ENCODE measurements around the gene HIPK3. TPM values are rescaled to one million over a fixed set of nuclear protein-coding genes. Genes with fewer than 3 reads are reported as not detected.
"Not testable (repeated sequence)": the region's sequence is repeated elsewhere in the genome, so short reads cannot be mapped to it uniquely, and the experiment has no call there.

The HIPK3 gene
- total and polyA plus RNA-seq, 7 experiments from 2014 or later, result 24.0 to 92.5 (median 55.0) TPM

DNA sequence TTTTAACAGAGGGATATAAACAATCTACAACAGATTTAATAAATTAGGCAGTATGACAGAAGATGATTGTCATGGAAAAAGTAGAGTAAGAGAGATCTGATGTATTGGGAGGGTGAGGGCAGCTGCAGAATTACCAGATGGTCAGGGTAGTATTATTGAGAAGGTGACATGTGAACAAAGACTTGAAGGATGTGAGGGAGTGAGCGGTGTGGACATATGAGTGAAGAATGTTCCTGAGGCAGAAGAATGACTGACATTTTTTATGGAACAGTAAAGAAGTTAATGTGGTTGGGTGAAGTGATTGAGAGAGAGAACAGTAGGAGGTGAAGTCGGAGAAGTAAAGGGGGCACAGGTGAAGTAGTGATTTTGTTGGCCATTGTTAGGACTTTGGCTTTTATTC lies 42.4 kb upstream of the HIPK3 start:
- Mint-ChIP-seq H3K4me3 (no peak overlapping the region), H3K27ac (no peak overlapping the region), H3K36me3 (peaks cover 0 to 8% (median 0%) of the 10 kb centered on the region in 5 donors), H3K4me1 (peaks cover 0 to 5% (median 0%) of the 10 kb centered on the region in 7 donors), H3K27me3 (peaks cover 0 to 9% (median 4%) of the 10 kb centered on the region in 5 donors), H3K9me3 (peaks cover 0 to 6% (median 3%) of the 10 kb centered on the region in 11 donors)
- intact Hi-C loops (cut with micrococcal nuclease), result no loop called here
- ATAC-seq (no peak), DNase-seq (no peak)
- POLR2A ChIA-PET, result no interaction called here
- no peaks in the 10 kb centered on the region for H3K36me3 ChIP-seq (ENCODE audit: control insufficient read depth in 2 of 3, insufficient read depth in 3 of 3, low read length in 3 of 3)
- CTCF ChIA-PET, result interaction anchor here (0.5 kb wide), 1 partner anchor 31 kb away, joined by 3 read pairs; no protein-coding TSS in a partner anchor
- no peaks in the 10 kb centered on the region for H3K9me3 ChIP-seq (ENCODE audit: control insufficient read depth in 2 of 3, low read length in 3 of 3)
- no peak overlapping the region for H3K4me3 ChIP-seq (ENCODE audit: low read length)
- no peaks in the 10 kb centered on the region for H3K27me3 ChIP-seq (ENCODE audit: control insufficient read depth in 2 of 2, insufficient read depth in 2 of 2, low read length in 2 of 2)
- no peaks in the 10 kb centered on the region for H3K4me1 ChIP-seq (ENCODE audit: control insufficient read depth in 2 of 2, insufficient read depth in 2 of 2, low read length in 2 of 2)
- H3K27ac ChIP-seq (ENCODE audit: low read depth, low read length), result no peak overlapping the region

DNA sequence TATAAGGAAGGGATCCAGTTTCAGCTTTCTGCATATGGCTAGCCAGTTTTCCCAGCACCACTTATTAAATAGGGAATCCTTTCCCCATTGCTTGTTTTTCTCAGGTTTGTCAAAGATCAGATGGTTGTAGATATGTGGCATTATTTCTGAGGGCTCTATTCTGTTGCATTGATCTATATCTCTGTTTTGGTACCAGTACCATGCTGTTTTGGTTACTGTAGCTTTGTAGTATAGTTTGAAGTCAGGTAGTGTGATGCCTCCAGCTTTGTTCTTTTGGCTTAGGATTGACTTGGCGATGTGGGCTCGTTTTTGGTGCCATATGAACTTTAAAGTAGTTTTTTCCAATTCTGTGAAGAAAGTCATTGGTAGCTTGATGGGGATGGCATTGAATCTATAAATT lies 40.5 kb upstream of the HIPK3 start:
- H3K4me1 Mint-ChIP-seq; DNase-seq; intact Hi-C loops (cut with micrococcal nuclease); ATAC-seq; POLR2A ChIA-PET; H3K27ac Mint-ChIP-seq; H3K36me3 ChIP-seq (ENCODE audit: control insufficient read depth in 2 of 3, insufficient read depth in 3 of 3, low read length in 3 of 3); H3K9me3 Mint-ChIP-seq; CTCF ChIA-PET; H3K27me3 ChIP-seq (ENCODE audit: control insufficient read depth in 2 of 2, insufficient read depth in 2 of 2, low read length in 2 of 2); H3K36me3 Mint-ChIP-seq; H3K9me3 ChIP-seq (ENCODE audit: control insufficient read depth in 2 of 3, low read length in 3 of 3); H3K4me1 ChIP-seq (ENCODE audit: control insufficient read depth in 2 of 2, insufficient read depth in 2 of 2, low read length in 2 of 2); H3K4me3 ChIP-seq (ENCODE audit: low read length); H3K27ac ChIP-seq (ENCODE audit: low read depth, low read length); H3K4me3 Mint-ChIP-seq: not testable (repeated sequence)
- H3K27me3 Mint-ChIP-seq, result peaks cover 0 to 13% (median 2%) of the 10 kb centered on the region in 5 donors

DNA sequence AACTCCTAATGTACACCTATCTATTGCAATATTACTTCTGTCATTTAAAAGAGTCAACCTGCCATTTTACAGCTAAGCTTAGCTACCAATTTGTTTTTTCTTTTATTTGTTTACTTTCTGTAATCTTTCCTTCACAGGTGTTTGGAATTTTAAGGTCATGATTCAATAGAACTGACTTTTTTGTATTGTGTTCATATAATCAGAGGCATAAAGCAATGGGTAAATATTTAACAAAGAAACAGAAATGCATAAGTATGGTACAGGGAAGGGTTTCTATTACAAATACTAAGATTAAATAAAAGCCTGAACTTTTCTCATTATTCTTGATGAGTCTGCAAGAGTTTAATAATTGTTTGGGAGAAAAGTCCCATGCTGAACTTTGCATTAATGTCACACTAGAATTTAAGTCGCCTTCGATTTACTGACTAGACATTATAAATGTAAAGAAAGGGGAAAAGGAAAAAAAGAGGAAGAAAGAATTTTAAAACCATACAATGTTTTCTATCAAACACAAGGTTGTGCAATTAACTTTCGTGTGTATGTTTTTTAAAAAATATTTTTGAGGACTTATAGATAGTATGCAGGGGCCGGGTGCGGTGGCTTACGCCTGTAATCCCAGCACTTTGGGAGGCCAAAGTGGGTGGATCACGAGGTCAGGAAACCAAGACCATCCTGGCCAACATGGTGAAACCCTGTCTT lies 35.0 kb upstream of the HIPK3 start:
- H3K9me3 ChIP-seq (ENCODE audit: control insufficient read depth in 2 of 3, low read length in 3 of 3), result no peaks in the 10 kb centered on the region
- H3K4me3 Mint-ChIP-seq, result no peak overlapping the region
- DNase-seq (no peak), ATAC-seq (no peak)
- no peak overlapping the region for H3K27ac Mint-ChIP-seq
- H3K4me1 ChIP-seq (ENCODE audit: control insufficient read depth in 2 of 2, insufficient read depth in 2 of 2, low read length in 2 of 2), result no peaks in the 10 kb centered on the region
- POLR2A ChIA-PET, result no interaction called here
- no peaks in the 10 kb centered on the region for H3K36me3 ChIP-seq (ENCODE audit: control insufficient read depth in 2 of 3, insufficient read depth in 3 of 3, low read length in 3 of 3)
- no peak overlapping the region for H3K27ac ChIP-seq (ENCODE audit: low read depth, low read length)
- intact Hi-C loops (cut with micrococcal nuclease), result no loop called here
- CTCF ChIA-PET, result no interaction called here
- H3K9me3 Mint-ChIP-seq, result peaks cover 0 to 5% (median 0%) of the 10 kb centered on the region in 11 donors
- no peaks in the 10 kb centered on the region for H3K4me1 Mint-ChIP-seq
- no peak overlapping the region for H3K4me3 ChIP-seq (ENCODE audit: low read length)
- peaks cover 0 to 13% (median 0%) of the 10 kb centered on the region in 5 donors for H3K27me3 Mint-ChIP-seq
- H3K36me3 Mint-ChIP-seq, result no peaks in the 10 kb centered on the region
- H3K27me3 ChIP-seq (ENCODE audit: control insufficient read depth in 2 of 2, insufficient read depth in 2 of 2, low read length in 2 of 2), result no peaks in the 10 kb centered on the region

- H3K4me1 ChIP-seq (ENCODE audit: control insufficient read depth in 2 of 2, insufficient read depth in 2 of 2, low read length in 2 of 2), result no peaks in the 10 kb centered on the region
- H3K4me3 Mint-ChIP-seq, result no peak overlapping the region
- H3K4me3 ChIP-seq (ENCODE audit: low read length), result no peak overlapping the region
- no peak for ATAC-seq
- H3K27ac Mint-ChIP-seq, result no peak overlapping the region
- POLR2A ChIA-PET, result no interaction called here
- H3K9me3 Mint-ChIP-seq, result peaks cover 0 to 2% (median 0%) of the 10 kb centered on the region in 11 donors
- no peaks in the 10 kb centered on the region for H3K36me3 ChIP-seq (ENCODE audit: control insufficient read depth in 2 of 3, insufficient read depth in 3 of 3, low read length in 3 of 3)
- intact Hi-C loops (cut with micrococcal nuclease), result no loop called here
- peaks cover 0 to 5% (median 0%) of the 10 kb centered on the region in 7 donors for H3K4me1 Mint-ChIP-seq
- no peaks in the 10 kb centered on the region for H3K27me3 ChIP-seq (ENCODE audit: control insufficient read depth in 2 of 2, insufficient read depth in 2 of 2, low read length in 2 of 2)
- DNase-seq, result no peak
- H3K9me3 ChIP-seq (ENCODE audit: control insufficient read depth in 2 of 3, low read length in 3 of 3), result no peaks in the 10 kb centered on the region
- no peaks in the 10 kb centered on the region for H3K36me3 Mint-ChIP-seq
- no peak overlapping the region for H3K27ac ChIP-seq (ENCODE audit: low read depth, low read length)
- CTCF ChIA-PET, result no interaction called here
- H3K27me3 Mint-ChIP-seq, result peaks cover 0 to 7% (median 0%) of the 10 kb centered on the region in 5 donors
These were observed 31.8 kb upstream of the HIPK3 start for GRCh38 chr11:33225371-33225770.

DNA sequence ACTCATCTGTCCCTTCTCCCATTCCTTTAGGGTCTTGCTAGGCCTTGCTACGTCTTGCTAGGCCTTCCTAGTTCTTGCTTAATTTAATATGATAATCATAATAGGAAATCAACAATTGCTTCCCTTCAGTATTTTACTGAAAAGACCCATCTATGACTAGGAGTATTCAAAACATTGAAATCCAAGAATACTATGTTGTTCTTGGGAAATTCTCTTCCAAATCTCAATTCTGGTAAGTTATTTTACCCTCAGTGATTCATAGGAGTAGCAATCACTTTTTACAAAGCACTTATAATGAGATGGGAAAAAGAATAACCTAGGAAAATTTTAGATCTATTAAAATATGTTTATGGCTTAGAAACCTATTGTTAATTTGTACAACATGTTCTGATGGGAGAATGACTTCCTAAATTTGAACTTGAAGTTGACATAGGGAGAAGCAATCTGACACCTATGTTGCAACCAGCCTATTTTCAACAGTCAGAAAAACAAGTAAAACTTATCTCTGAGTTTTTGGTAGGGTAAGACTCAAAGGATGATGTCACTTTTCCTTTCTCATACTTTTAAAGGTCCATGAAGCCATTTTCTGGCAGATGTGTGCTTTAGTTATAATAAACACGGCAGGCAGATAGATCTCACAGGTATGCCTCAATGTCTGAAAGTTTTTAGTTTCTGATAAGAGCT lies 29.5 kb upstream of the HIPK3 start:
- Histone ChIP-seq H3K4me3 (ENCODE audit: low read length) (no peak overlapping the region), H3K27ac (ENCODE audit: low read depth, low read length) (no peak overlapping the region), H3K36me3 (ENCODE audit: control insufficient read depth in 2 of 3, insufficient read depth in 3 of 3, low read length in 3 of 3) (no peaks in the 10 kb centered on the region), H3K9me3 (ENCODE audit: control insufficient read depth in 2 of 3, low read length in 3 of 3) (no peaks in the 10 kb centered on the region), H3K27me3 (ENCODE audit: control insufficient read depth in 2 of 2, insufficient read depth in 2 of 2, low read length in 2 of 2) (no peaks in the 10 kb centered on the region), H3K4me1 (ENCODE audit: control insufficient read depth in 2 of 2, insufficient read depth in 2 of 2, low read length in 2 of 2) (no peaks in the 10 kb centered on the region)
- intact Hi-C loops (cut with micrococcal nuclease), result no loop called here
- Mint-ChIP-seq H3K36me3 (no peaks in the 10 kb centered on the region), H3K27ac (no peak overlapping the region), H3K27me3 (no peaks in the 10 kb centered on the region), H3K4me1 (peaks cover 0 to 5% (median 0%) of the 10 kb centered on the region in 7 donors), H3K9me3 (peaks cover 0 to 2% (median 0%) of the 10 kb centered on the region in 11 donors), H3K4me3 (no peak overlapping the region)
- ChIA-PET POLR2A (no interaction called here), CTCF (no interaction called here)
- DNase-seq (no peak), ATAC-seq (no peak)

GRCh38 chr11:33234397-33235190 lies 22.6 kb upstream of the HIPK3 start:
- H3K27ac Mint-ChIP-seq, result no peak overlapping the region
- ChIA-PET CTCF (no interaction called here), POLR2A (no interaction called here)
- H3K36me3 ChIP-seq (ENCODE audit: control insufficient read depth in 2 of 3, insufficient read depth in 3 of 3, low read length in 3 of 3), result no peaks in the 10 kb centered on the region
- DNase-seq (no peak), ATAC-seq (no peak)
- no peaks in the 10 kb centered on the region for H3K27me3 ChIP-seq (ENCODE audit: control insufficient read depth in 2 of 2, insufficient read depth in 2 of 2, low read length in 2 of 2)
- H3K36me3 Mint-ChIP-seq, result no peaks in the 10 kb centered on the region
- no peak overlapping the region for H3K27ac ChIP-seq (ENCODE audit: low read depth, low read length)
- no peaks in the 10 kb centered on the region for H3K4me1 Mint-ChIP-seq
- no peaks in the 10 kb centered on the region for H3K9me3 ChIP-seq (ENCODE audit: control insufficient read depth in 2 of 3, low read length in 3 of 3)
- H3K9me3 Mint-ChIP-seq, result no peaks in the 10 kb centered on the region
- intact Hi-C loops (cut with micrococcal nuclease), result no loop called here
- H3K4me1 ChIP-seq (ENCODE audit: control insufficient read depth in 2 of 2, insufficient read depth in 2 of 2, low read length in 2 of 2), result no peaks in the 10 kb centered on the region
- no peak overlapping the region for H3K4me3 Mint-ChIP-seq
- no peaks in the 10 kb centered on the region for H3K27me3 Mint-ChIP-seq
- H3K4me3 ChIP-seq (ENCODE audit: low read length), result no peak overlapping the region
